Vagina (tissue), 2 donors: ENCODE data around the gene DLG2. TPM values are rescaled to one million over a fixed set of nuclear protein-coding genes. Genes with fewer than 3 reads are reported as not detected.

ENCODE experiments used
- DNase-seq, 2 donors: peaks; one replicate each; pipeline ENCODE4 v3.0.0-alpha.2; 2017; ENCODE audit errors: extremely low spot score in 2 of 2
- H3K27ac ChIP-seq: fragments of 200-600 bp; sonication (generic); one replicate; pipeline ENCODE4 v1.5.1; 2019
- H3K27me3 ChIP-seq: fragments of 200-600 bp; sonication (generic); one replicate; pipeline ENCODE4 v1.5.1; 2019
- H3K36me3 ChIP-seq, 2 donors: fragments of 200-600 bp; sonication (generic); one replicate each; pipeline ENCODE4 v1.5.1; 2017 to 2019
- H3K4me1 ChIP-seq: fragments of 200-600 bp; sonication (generic); one replicate; pipeline ENCODE4 v1.5.1; 2019
- H3K4me3 ChIP-seq, 2 donors: fragments of 200-600 bp; sonication (generic); 1 replicate in 1 of 2; 2 replicates in 1 of 2; pipeline ENCODE4 v1.5.1; 2016 to 2019
- H3K9me3 ChIP-seq: fragments of 200-600 bp; sonication (generic); one replicate; pipeline ENCODE4 v1.5.1; 2019
- POLR2A ChIP-seq, 2 donors: fragments of 450-650 bp; IDR thresholded peaks; one replicate each; pipeline ENCODE4 v1.6.1; 2017; ENCODE audit warnings: antibody characterized with exemption in 2 of 2, mild to moderate bottlenecking in 2 of 2, moderate library complexity in 2 of 2
- POLR2AphosphoS5 ChIP-seq, 2 donors: sonication (generic); formaldehyde crosslinking; IDR thresholded peaks; one replicate each; pipeline ENCODE4 v1.9.0; 2017; ENCODE audit warnings: antibody characterized with exemption in 2 of 2, mild to moderate bottlenecking in 2 of 2, low read depth in 1 of 2; ENCODE audit not compliant: insufficient read depth in 1 of 2
- intact Hi-C: fragments of 100-400 bp; cut with DNase I; formaldehyde crosslinking; loops from one replicate; pipeline ENCODE4 v1.15.1; 2023
- total RNA-seq: library from RNA; depleted of rRNA; stranded (reverse); fragments of >200 nt; gene quantifications from one replicate; pipeline ENCODE4 v1.2.3, GENCODE V29; 2016
- TF ChIP-seq, protein P1 (sequence below), 3 experiments: fragments of 450-650 bp in 2 of 3; fragments of 200-600 bp in 1 of 3; sonication (generic) in 1 of 3; IDR thresholded peaks; one replicate each; pipeline ENCODE4 v1.5.1; 2017 to 2019; ENCODE audit warnings: antibody characterized with exemption in 3 of 3, mild to moderate bottlenecking in 2 of 3, moderate library complexity in 2 of 3

The DLG2 gene
- total RNA-seq, 1 donor from 2014 or later: 10.1 TPM

- no peaks in the 10 kb centered on the region for H3K4me1 ChIP-seq
- DNase-seq: no peak
- TF ChIP-seq POLR2A (IDR thresholded peaks at IDR 0.05) (no peak), POLR2AphosphoS5 (IDR thresholded peaks at IDR 0.05; ENCODE audit: insufficient read depth in 1 of 2, low read depth in 1 of 2) (no peak)
- TF ChIP-seq, protein P1, sequence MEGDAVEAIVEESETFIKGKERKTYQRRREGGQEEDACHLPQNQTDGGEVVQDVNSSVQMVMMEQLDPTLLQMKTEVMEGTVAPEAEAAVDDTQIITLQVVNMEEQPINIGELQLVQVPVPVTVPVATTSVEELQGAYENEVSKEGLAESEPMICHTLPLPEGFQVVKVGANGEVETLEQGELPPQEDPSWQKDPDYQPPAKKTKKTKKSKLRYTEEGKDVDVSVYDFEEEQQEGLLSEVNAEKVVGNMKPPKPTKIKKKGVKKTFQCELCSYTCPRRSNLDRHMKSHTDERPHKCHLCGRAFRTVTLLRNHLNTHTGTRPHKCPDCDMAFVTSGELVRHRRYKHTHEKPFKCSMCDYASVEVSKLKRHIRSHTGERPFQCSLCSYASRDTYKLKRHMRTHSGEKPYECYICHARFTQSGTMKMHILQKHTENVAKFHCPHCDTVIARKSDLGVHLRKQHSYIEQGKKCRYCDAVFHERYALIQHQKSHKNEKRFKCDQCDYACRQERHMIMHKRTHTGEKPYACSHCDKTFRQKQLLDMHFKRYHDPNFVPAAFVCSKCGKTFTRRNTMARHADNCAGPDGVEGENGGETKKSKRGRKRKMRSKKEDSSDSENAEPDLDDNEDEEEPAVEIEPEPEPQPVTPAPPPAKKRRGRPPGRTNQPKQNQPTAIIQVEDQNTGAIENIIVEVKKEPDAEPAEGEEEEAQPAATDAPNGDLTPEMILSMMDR (IDR thresholded peaks at IDR 0.05): no peak
- no peaks in the 10 kb centered on the region for H3K27me3 ChIP-seq
- no peak overlapping the region for H3K4me3 ChIP-seq
- no peak overlapping the region for H3K27ac ChIP-seq
- H3K9me3 ChIP-seq: no peaks in the 10 kb centered on the region
- no peaks in the 10 kb centered on the region for H3K36me3 ChIP-seq
- intact Hi-C loops: no loop called here
Observed at GRCh38 chr11:84407091-84407490, 1220.1 kb downstream of the DLG2 start.

- no peaks in the 10 kb centered on the region for H3K9me3 ChIP-seq
- H3K27ac ChIP-seq: no peak overlapping the region
- intact Hi-C loops: no loop called here
- no peaks in the 10 kb centered on the region for H3K27me3 ChIP-seq
- no peak overlapping the region for H3K4me3 ChIP-seq
- no peaks in the 10 kb centered on the region for H3K4me1 ChIP-seq
- H3K36me3 ChIP-seq: no peaks in the 10 kb centered on the region
- DNase-seq: no peak
- TF ChIP-seq POLR2AphosphoS5 (IDR thresholded peaks at IDR 0.05; ENCODE audit: insufficient read depth in 1 of 2, low read depth in 1 of 2) (no peak), POLR2A (IDR thresholded peaks at IDR 0.05) (no peak)
- TF ChIP-seq, protein P1 (IDR thresholded peaks at IDR 0.05): no peak
Observed at GRCh38 chr11:84398017-84398626, 1229.0 kb downstream of the DLG2 start.

DNA sequence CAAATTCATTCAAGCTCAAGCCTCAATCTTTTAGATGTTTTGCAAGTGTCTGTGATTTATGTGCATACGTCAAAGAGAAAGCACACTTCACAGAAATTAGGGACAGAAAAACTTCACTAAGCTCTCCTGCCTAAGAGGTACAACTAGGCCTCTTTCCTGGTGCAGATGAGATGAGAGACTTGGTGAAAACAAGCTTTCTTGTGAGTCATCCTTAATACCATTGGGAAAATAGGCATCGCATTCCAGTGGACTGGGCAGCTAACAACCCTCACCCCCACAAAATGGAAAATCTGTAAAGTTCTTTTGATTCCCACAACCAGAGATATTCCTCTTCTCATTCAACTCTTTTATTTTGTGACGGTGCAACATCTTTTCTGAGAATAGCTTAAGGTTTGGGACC, 1230.6 kb downstream of the DLG2 start:
- Histone ChIP-seq H3K36me3 (no peaks in the 10 kb centered on the region), H3K4me3 (no peak overlapping the region), H3K27me3 (no peaks in the 10 kb centered on the region), H3K9me3 (no peaks in the 10 kb centered on the region), H3K27ac (no peak overlapping the region), H3K4me1 (no peaks in the 10 kb centered on the region)
- TF ChIP-seq, protein P1 (IDR thresholded peaks at IDR 0.05): no peak
- no peak for TF ChIP-seq POLR2A (IDR thresholded peaks at IDR 0.05)
- TF ChIP-seq POLR2AphosphoS5 (IDR thresholded peaks at IDR 0.05; ENCODE audit: insufficient read depth in 1 of 2, low read depth in 1 of 2): no peak
- intact Hi-C loops: no loop called here
- DNase-seq: no peak

DNA sequence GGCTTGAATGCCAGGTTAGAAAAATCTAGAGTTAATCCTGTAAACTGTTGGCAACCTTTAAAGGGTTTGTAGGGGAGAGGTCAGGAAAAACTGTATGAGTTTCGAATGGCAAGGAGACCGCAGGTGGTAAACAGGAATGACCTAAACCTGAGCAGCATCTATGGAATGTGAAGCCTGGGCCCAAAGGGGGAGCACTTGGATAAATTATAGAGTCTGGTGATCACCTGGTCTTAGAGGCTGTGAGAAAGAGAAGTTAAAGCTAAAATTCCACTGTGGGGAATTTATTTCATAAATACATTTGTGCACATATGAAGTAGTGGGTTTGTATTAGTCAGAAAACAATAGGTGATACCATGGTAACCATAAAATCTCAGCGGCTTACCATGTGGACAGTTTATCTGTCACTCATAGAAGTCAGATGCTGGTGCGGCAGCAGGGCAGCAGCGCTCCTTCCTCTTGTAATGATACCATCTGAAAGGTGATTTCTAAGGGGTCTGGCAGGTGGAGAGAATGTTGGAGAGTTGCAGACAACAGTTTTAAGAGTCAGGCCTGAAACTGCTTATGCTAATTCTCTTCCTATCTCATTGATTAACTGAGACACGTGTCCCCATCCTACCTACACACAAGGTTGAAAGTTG, 1236.6 kb downstream of the DLG2 start:
- H3K27ac ChIP-seq: no peak overlapping the region
- H3K4me1 ChIP-seq: no peaks in the 10 kb centered on the region

More for the DNA sequence above, 1236.6 kb downstream of the DLG2 start:
- H3K9me3 ChIP-seq: no peaks in the 10 kb centered on the region
- H3K27me3 ChIP-seq: no peaks in the 10 kb centered on the region
- no peak overlapping the region for H3K4me3 ChIP-seq
- DNase-seq: no peak
- TF ChIP-seq POLR2A (IDR thresholded peaks at IDR 0.05) (no peak), POLR2AphosphoS5 (IDR thresholded peaks at IDR 0.05; ENCODE audit: insufficient read depth in 1 of 2, low read depth in 1 of 2) (no peak)
- TF ChIP-seq, protein P1 (IDR thresholded peaks at IDR 0.05): no peak
- no peaks in the 10 kb centered on the region for H3K36me3 ChIP-seq
- intact Hi-C loops: no loop called here
